Adipose tissue (tissue), 3 donors: ENCODE measurements around the gene DLGAP1. TPM values are rescaled to one million over a fixed set of nuclear protein-coding genes. Genes with fewer than 3 reads are reported as not detected.

Experiments
- H3K27ac ChIP-seq: one replicate; pipeline ENCODE4 v1.5.1; 2013; ENCODE audit warnings: low read depth, low read length
- WGBS, 3 donors: extraction: QIAGEN DNeasy Blood & Tissue Kit; methylation state at CpG; one replicate each; pipeline ENCODE4 v1.1.7; 2013; 5-methylcytosine and 5-hydroxymethylcytosine counted together
- polyA plus RNA-seq, 3 donors: library from polyadenylated mRNA; stranded (reverse); fragments of 200-250 nt; gene quantifications; one replicate each; pipeline ENCODE4 v1.2.3, GENCODE V29; 2013
- donor health status: healthy with polysubstance abuse.
- donor health status: Bipolar disorder and iron deficiency.
- donor health status: healthy.

DLGAP1 gene
- polyA plus RNA-seq, 3 donors, result 0.06 to 0.22 (median 0.09) TPM

GRCh38 chr18:4224031-4224704 lies 230.9 kb downstream of the DLGAP1 start:
- 77 to 83% (median 78%) methylated on average over 4 of the region's 4 CpGs for WGBS, 3 donors
- H3K27ac ChIP-seq, result no peak overlapping the region

GRCh38 chr18:4211111-4211837 lies 243.8 kb downstream of the DLGAP1 start:
- WGBS, 3 donors, result 60 to 67% (median 63%) methylated on average over 5 of the region's 5 CpGs

GRCh38 chr18:4208366-4208765 lies 246.7 kb downstream of the DLGAP1 start:
- no peak overlapping the region for H3K27ac ChIP-seq
- 89 to 94% (median 94%) methylated on average over 1 of the region's 1 CpG for WGBS, 3 donors

More at GRCh38 chr18:4211111-4211837, 243.8 kb downstream of the DLGAP1 start:
- no peak overlapping the region for H3K27ac ChIP-seq

GRCh38 chr18:4207383-4207985 lies 247.6 kb downstream of the DLGAP1 start:
- WGBS, 3 donors, result 82 to 90% (median 87%) methylated on average over 7 of the region's 7 CpGs

GRCh38 chr18:4204438-4204720 lies 250.7 kb downstream of the DLGAP1 start:
- whole genome bisulfite sequencing, 3 donors, result 56 to 74% (median 56%) methylated on average over 1 of the region's 1 CpG

More at GRCh38 chr18:4207383-4207985, 247.6 kb downstream of the DLGAP1 start:
- no peak overlapping the region for H3K27ac ChIP-seq

GRCh38 chr18:4203568-4204437 lies 251.3 kb downstream of the DLGAP1 start:
- 64 to 82% (median 79%) methylated on average over 5 of the region's 5 CpGs for WGBS, 3 donors
- H3K27ac ChIP-seq, result no peak overlapping the region

More at GRCh38 chr18:4204438-4204720, 250.7 kb downstream of the DLGAP1 start:
- H3K27ac ChIP-seq, result no peak overlapping the region

- no peak overlapping the region for H3K27ac ChIP-seq
These were observed 254.7 kb downstream of the DLGAP1 start for GRCh38 chr18:4200399-4200798.

GRCh38 chr18:4198956-4199355 lies 256.2 kb downstream of the DLGAP1 start:
- 77 to 87% (median 78%) methylated on average over 5 of the region's 5 CpGs for WGBS, 3 donors
- no peak overlapping the region for H3K27ac ChIP-seq

- H3K27ac ChIP-seq, result no peak overlapping the region
- 22 to 54% (median 31%) methylated on average over 4 of the region's 4 CpGs for WGBS, 3 donors
These were observed 258.8 kb downstream of the DLGAP1 start for GRCh38 chr18:4196351-4196750.

GRCh38 chr18:4193086-4193485 lies 262.0 kb downstream of the DLGAP1 start:
- H3K27ac ChIP-seq, result no peak overlapping the region
- 40 to 56% (median 55%) methylated on average over 3 of the region's 3 CpGs for WGBS, 3 donors

GRCh38 chr18:4181882-4182568 lies 273.1 kb downstream of the DLGAP1 start:
- 59 to 82% (median 80%) methylated on average over 7 of the region's 7 CpGs for WGBS, 3 donors
- H3K27ac ChIP-seq, result no peak overlapping the region

GRCh38 chr18:4181086-4181485 lies 274.0 kb downstream of the DLGAP1 start:
- no peak overlapping the region for H3K27ac ChIP-seq
- WGBS, 3 donors, result 59 to 67% (median 61%) methylated on average over 3 of the region's 3 CpGs

- no peak overlapping the region for H3K27ac ChIP-seq
- 75 to 77% (median 76%) methylated on average over 6 of the region's 6 CpGs for WGBS, 3 donors
These were observed 282.7 kb downstream of the DLGAP1 start for GRCh38 chr18:4172196-4173100.

GRCh38 chr18:4157352-4157751 lies 297.8 kb downstream of the DLGAP1 start:
- 68 to 70% (median 69%) methylated on average over 4 of the region's 4 CpGs for WGBS, 3 donors
- H3K27ac ChIP-seq, result no peak overlapping the region

- H3K27ac ChIP-seq, result no peak overlapping the region
- WGBS, 3 donors, result 73 to 90% (median 76%) methylated on average over 1 of the region's 1 CpG
These were observed 308.3 kb downstream of the DLGAP1 start for GRCh38 chr18:4146797-4147196.

- WGBS, 3 donors, result 20 to 32% (median 26%) methylated on average over 1 of the region's 1 CpG
- no peak overlapping the region for H3K27ac ChIP-seq
These were observed 310.9 kb downstream of the DLGAP1 start for GRCh38 chr18:4144201-4144600.

GRCh38 chr18:4143585-4143984 lies 311.5 kb downstream of the DLGAP1 start:
- WGBS, 3 donors, result 93 to 100% (median 100%) methylated on average over 1 of the region's 1 CpG
- no peak overlapping the region for H3K27ac ChIP-seq
